PC-3 (cell line): ENCODE data around the gene IL36B. TPM values are rescaled to one million over a fixed set of nuclear protein-coding genes. Genes with fewer than 3 reads are reported as not detected.

Experiments used
- ATAC-seq: fragments of 200-7000 bp; cut with Tn5 transposase; 2 replicates; pipeline ENCODE4 v1.9.1; 2020; ENCODE audit warnings: mild to moderate bottlenecking, moderate library complexity
- BruUV-seq: library from RNA; stranded (reverse); fragments of 400-500 nt; replicated peaks from 2 replicates; lab custom pipeline; 2021; lab: Mats Ljungman, UMichigan
- CTCF ChIA-PET: fragments of 300-600 bp; sonication (Branson Sonifier 250); formaldehyde crosslinking; loops from one replicate; lab custom pipeline; 2022; ENCODE audit warnings: antibody characterized with exemption; lab: Charles Lee
- POLR2A ChIA-PET: fragments of 300-600 bp; sonication (Branson Sonifier 250); formaldehyde crosslinking; loops from one replicate; lab custom pipeline; 2022; ENCODE audit warnings: antibody characterized with exemption; ENCODE audit not compliant: unreplicated experiment; lab: Charles Lee
- DNase-seq: peaks from one replicate; pipeline ENCODE4 v3.0.0-alpha.2; 2015
- H2AFZ ChIP-seq: fragments of 300-600 bp; sonication (generic); 2 replicates; pipeline ENCODE4 v1.6.0; 2016; ENCODE audit warnings: antibody characterized with exemption, low read length
- H3F3A ChIP-seq: fragments of 300-600 bp; sonication (generic); one replicate; pipeline ENCODE4 v1.6.0; 2017; ENCODE audit warnings: antibody characterized with exemption, low read length, control low read depth, mild to moderate bottlenecking; ENCODE audit not compliant: unreplicated experiment
- H3K27ac ChIP-seq: fragments of 300-600 bp; sonication (generic); 2 replicates; pipeline ENCODE4 v1.5.1; 2016; ENCODE audit warnings: mild to moderate bottlenecking, low read length
- H3K27me3 ChIP-seq: fragments of 300-600 bp; sonication (generic); 2 replicates; pipeline ENCODE4 v1.6.1; 2016; ENCODE audit warnings: low read length, mixed read lengths
- H3K36me3 ChIP-seq: fragments of 300-600 bp; sonication (generic); 2 replicates; pipeline ENCODE4 v1.6.1; 2016; ENCODE audit warnings: low read depth, mixed run types, low read length, mixed read lengths
- H3K4me1 ChIP-seq: fragments of 300-600 bp; sonication (generic); 2 replicates; pipeline ENCODE4 v1.5.1; 2016; ENCODE audit warnings: low read length; ENCODE audit not compliant: insufficient read depth
- H3K4me2 ChIP-seq: fragments of 300-600 bp; sonication (generic); 2 replicates; pipeline ENCODE4 v1.6.0; 2016; ENCODE audit warnings: low read length
- H3K4me3 ChIP-seq: fragments of 300-600 bp; sonication (generic); 2 replicates; pipeline ENCODE4 v1.5.1; 2016; ENCODE audit warnings: mild to moderate bottlenecking, low read length, mixed read lengths
- H3K79me2 ChIP-seq: fragments of 300-600 bp; sonication (generic); 2 replicates; pipeline ENCODE4 v1.6.1; 2017; ENCODE audit warnings: low read length, mixed read lengths
- H3K9ac ChIP-seq: fragments of 300-600 bp; sonication (generic); 2 replicates; pipeline ENCODE4 v1.6.0; 2016; ENCODE audit warnings: mild to moderate bottlenecking, low read length
- H3K9me2 ChIP-seq: fragments of 300-600 bp; sonication (generic); replicated peaks from 2 replicates; pipeline ENCODE4 v1.6.1; 2016; ENCODE audit warnings: mixed run types, low read length, mixed read lengths
- H3K9me3 ChIP-seq: fragments of 300-600 bp; sonication (generic); 2 replicates; pipeline ENCODE4 v1.6.1; 2016; ENCODE audit warnings: low read length, mixed read lengths
- H4K20me1 ChIP-seq: fragments of 300-600 bp; sonication (generic); 2 replicates; pipeline ENCODE4 v1.6.1; 2016; ENCODE audit warnings: low read length, mixed read lengths
- EZH2 ChIP-seq: fragments of 300-600 bp; sonication (generic); IDR thresholded peaks from one replicate; pipeline ENCODE4 v1.6.1; 2017; ENCODE audit warnings: antibody characterized with exemption, mild to moderate bottlenecking, low read length; ENCODE audit not compliant: unreplicated experiment
- EZH2phosphoT487 ChIP-seq: fragments of 300-600 bp; sonication (generic); IDR thresholded peaks from 2 replicates; pipeline ENCODE4 v1.6.1; 2018; ENCODE audit warnings: mild to moderate bottlenecking, antibody characterized with exemption, low read length, borderline replicate concordance
- intact Hi-C: fragments of 100-400 bp; cut with micrococcal nuclease; formaldehyde crosslinking; loops from 2 replicates; pipeline ENCODE4 v1.9.0; 2023
- total RNA-seq: library from RNA; depleted of rRNA; stranded (reverse); fragments of >200 nt; gene quantifications from 2 replicates; pipeline ENCODE4 v1.2.3, GENCODE V29; 2014
- TF ChIP-seq, protein P1 (sequence below): fragments of 300-600 bp; sonication (generic); conservative IDR thresholded peaks from 2 replicates; pipeline ENCODE4 v1.5.1; 2017; ENCODE audit warnings: antibody characterized with exemption, low read depth, mild to moderate bottlenecking, low read length

Gene IL36B
- total RNA-seq, 1 experiment from 2014 or later, result not detected

GRCh38 chr2:113073325-113073834 is 20.7 kb upstream of the IL36B start:
- H4K20me1 ChIP-seq, result no peaks in the 10 kb centered on the region
- H3K4me1 ChIP-seq, result peaks cover 41% of the 10 kb centered on the region
- ChIA-PET CTCF (no interaction called here), POLR2A (no interaction called here)
- no peaks in the 10 kb centered on the region for H3K9me2 ChIP-seq
- no TSS peak for BruUV-seq
- intact Hi-C loops, result no loop called here
- H3K4me2 ChIP-seq, result no peak overlapping the region
- H3K9me3 ChIP-seq, result no peaks in the 10 kb centered on the region
- peaks cover 6% of the 10 kb centered on the region for H3F3A ChIP-seq
- no peaks in the 10 kb centered on the region for H3K79me2 ChIP-seq
- TF ChIP-seq, protein P1, sequence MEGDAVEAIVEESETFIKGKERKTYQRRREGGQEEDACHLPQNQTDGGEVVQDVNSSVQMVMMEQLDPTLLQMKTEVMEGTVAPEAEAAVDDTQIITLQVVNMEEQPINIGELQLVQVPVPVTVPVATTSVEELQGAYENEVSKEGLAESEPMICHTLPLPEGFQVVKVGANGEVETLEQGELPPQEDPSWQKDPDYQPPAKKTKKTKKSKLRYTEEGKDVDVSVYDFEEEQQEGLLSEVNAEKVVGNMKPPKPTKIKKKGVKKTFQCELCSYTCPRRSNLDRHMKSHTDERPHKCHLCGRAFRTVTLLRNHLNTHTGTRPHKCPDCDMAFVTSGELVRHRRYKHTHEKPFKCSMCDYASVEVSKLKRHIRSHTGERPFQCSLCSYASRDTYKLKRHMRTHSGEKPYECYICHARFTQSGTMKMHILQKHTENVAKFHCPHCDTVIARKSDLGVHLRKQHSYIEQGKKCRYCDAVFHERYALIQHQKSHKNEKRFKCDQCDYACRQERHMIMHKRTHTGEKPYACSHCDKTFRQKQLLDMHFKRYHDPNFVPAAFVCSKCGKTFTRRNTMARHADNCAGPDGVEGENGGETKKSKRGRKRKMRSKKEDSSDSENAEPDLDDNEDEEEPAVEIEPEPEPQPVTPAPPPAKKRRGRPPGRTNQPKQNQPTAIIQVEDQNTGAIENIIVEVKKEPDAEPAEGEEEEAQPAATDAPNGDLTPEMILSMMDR, result no peak
- TF ChIP-seq EZH2 (no peak), EZH2phosphoT487 (no peak)
- no peaks in the 10 kb centered on the region for H3K27me3 ChIP-seq
- no peak overlapping the region for H3K27ac ChIP-seq
- no peak for ATAC-seq
- H3K4me3 ChIP-seq, result no peak overlapping the region
- no peaks in the 10 kb centered on the region for H3K36me3 ChIP-seq
- H3K9ac ChIP-seq, result no peak overlapping the region
- DNase-seq, result no peak
- H2AFZ ChIP-seq, result no peak overlapping the region

DNA sequence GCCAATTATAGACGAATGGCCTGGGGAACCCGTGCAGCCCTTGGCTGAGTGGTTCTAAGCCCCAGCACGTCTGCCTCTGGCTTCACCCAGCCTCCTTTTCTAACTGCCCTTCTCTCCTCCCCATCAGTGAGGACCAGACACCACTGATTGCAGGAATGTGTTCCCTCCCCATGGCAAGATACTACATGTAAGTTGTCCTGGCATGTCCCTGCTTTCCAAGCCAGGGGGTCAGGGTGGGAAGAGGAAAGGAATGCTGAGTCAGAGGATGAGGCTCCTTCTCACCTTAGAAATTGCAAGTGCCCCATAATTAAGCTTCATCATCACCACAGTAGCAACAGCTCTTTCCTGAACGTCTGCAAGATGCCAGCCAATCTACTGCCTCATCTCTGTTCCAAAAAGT is 19.9 kb upstream of the IL36B start:
- CTCF ChIA-PET, result no interaction called here

GRCh38 chr2:113070606-113070975 is 17.9 kb upstream of the IL36B start:
- no peak overlapping the region for H3K9ac ChIP-seq
- H3K4me1 ChIP-seq, result peaks cover 36% of the 10 kb centered on the region
- H3K27ac ChIP-seq, result peak overlapping the region; percentile 95
- no peaks in the 10 kb centered on the region for H3K27me3 ChIP-seq
- intact Hi-C loops, result no loop called here
- DNase-seq, result no peak
- H4K20me1 ChIP-seq, result no peaks in the 10 kb centered on the region
- H2AFZ ChIP-seq, result no peak overlapping the region
- H3K36me3 ChIP-seq, result no peaks in the 10 kb centered on the region
- ChIA-PET POLR2A (interaction anchor here (0.7 kb wide), 1 partner anchor 7 kb away, joined by 4 read pairs; no protein-coding TSS in a partner anchor), CTCF (no interaction called here)
- H3K9me2 ChIP-seq, result no peaks in the 10 kb centered on the region
- H3K4me3 ChIP-seq, result no peak overlapping the region
- TF ChIP-seq EZH2phosphoT487, result no peak
- no peak for TF ChIP-seq EZH2
- ATAC-seq, result no peak
- no TSS peak for BruUV-seq
- peaks cover 12% of the 10 kb centered on the region for H3F3A ChIP-seq
- no peaks in the 10 kb centered on the region for H3K9me3 ChIP-seq
- no peaks in the 10 kb centered on the region for H3K79me2 ChIP-seq
- H3K4me2 ChIP-seq, result 0 out of 2 replicates have a peak overlapping the region, but pooled peaks have one; percentile 1

More for the DNA sequence above, 19.9 kb upstream of the IL36B start:
- H3K27ac ChIP-seq, result no peak overlapping the region
- H4K20me1 ChIP-seq, result no peaks in the 10 kb centered on the region
- H3K9me3 ChIP-seq, result no peaks in the 10 kb centered on the region
- H3F3A ChIP-seq, result peaks cover 12% of the 10 kb centered on the region
- intact Hi-C loops, result no loop called here
- no peak overlapping the region for H3K9ac ChIP-seq
- no peaks in the 10 kb centered on the region for H3K79me2 ChIP-seq
- DNase-seq, result no peak
- H3K27me3 ChIP-seq, result no peaks in the 10 kb centered on the region
- peaks cover 42% of the 10 kb centered on the region for H3K4me1 ChIP-seq
- BruUV-seq, result no TSS peak
- no peak overlapping the region for H2AFZ ChIP-seq
- H3K36me3 ChIP-seq, result no peaks in the 10 kb centered on the region
- H3K4me3 ChIP-seq, result no peak overlapping the region
- POLR2A ChIA-PET, result no interaction called here
- H3K4me2 ChIP-seq, result no peak overlapping the region
- no peaks in the 10 kb centered on the region for H3K9me2 ChIP-seq
- no peak for TF ChIP-seq EZH2
- TF ChIP-seq, protein P1, result no peak
- TF ChIP-seq EZH2phosphoT487, result no peak
- ATAC-seq, result no peak
